ENCODE results near the gene PDE12.
A peak's percentile ranks its signal among the peaks of the same experiment; 100 is the strongest.
"Not testable (repeated sequence)": the region's sequence is repeated elsewhere in the genome, so short reads cannot be mapped to it uniquely, and the experiment has no call there.

The PDE12 gene

GRCh38 chr3:57582474-57583168 lies 26.5 kb downstream of the PDE12 start:
- no peak for DNase-seq (ENCODE audit: low read depth in 4 of 4, low spot score in 1 of 4)

GRCh38 chr3:57583544-57583943 lies 27.5 kb downstream of the PDE12 start:
- DNase-seq (ENCODE audit: low read depth in 4 of 4, low spot score in 1 of 4) = no peak

GRCh38 chr3:57586778-57587177 lies 30.7 kb downstream of the PDE12 start:
- no peak for DNase-seq (ENCODE audit: low read depth in 4 of 4, low spot score in 1 of 4)

GRCh38 chr3:57587905-57588304 lies 31.8 kb downstream of the PDE12 start:
- no peak for DNase-seq (ENCODE audit: low read depth in 4 of 4, low spot score in 1 of 4)

GRCh38 chr3:57592306-57592705 lies 36.2 kb downstream of the PDE12 start:
- no peak for DNase-seq (ENCODE audit: low read depth in 4 of 4, low spot score in 1 of 4)

GRCh38 chr3:57594144-57594543 lies 38.1 kb downstream of the PDE12 start:
- no peak for DNase-seq (ENCODE audit: low read depth in 4 of 4, low spot score in 1 of 4)

- DNase-seq (ENCODE audit: low read depth in 4 of 4, low spot score in 1 of 4) = no peak
Observed at GRCh38 chr3:57594576-57594975, 38.5 kb downstream of the PDE12 start.

GRCh38 chr3:57596495-57597126 lies 40.5 kb downstream of the PDE12 start:
- DNase-seq (ENCODE audit: low read depth in 4 of 4, low spot score in 1 of 4) = peak in 3 of 4 experiments; percentile 11 to 40 (median 37)

GRCh38 chr3:57597127-57597923 lies 41.3 kb downstream of the PDE12 start, which contains the start of gene ARF4:
Gene ARF4 (minus strand): TSS chr3:57597344. CDS start chr3:57597140, 204 bp downstream.
- DNase-seq (ENCODE audit: low read depth in 4 of 4, low spot score in 1 of 4) = peak; percentile 96 to 99 (median 96)

GRCh38 chr3:57598765-57599360 lies 42.8 kb downstream of the PDE12 start:
- no peak for DNase-seq (ENCODE audit: low read depth in 4 of 4, low spot score in 1 of 4)

GRCh38 chr3:57600195-57600594 lies 44.1 kb downstream of the PDE12 start:
- no peak for DNase-seq (ENCODE audit: low read depth in 4 of 4, low spot score in 1 of 4)

- no peak for DNase-seq (ENCODE audit: low read depth in 4 of 4, low spot score in 1 of 4)
Observed at GRCh38 chr3:57604971-57605370, 48.9 kb downstream of the PDE12 start.

- DNase-seq (ENCODE audit: low read depth in 4 of 4, low spot score in 1 of 4) = no peak
Observed at GRCh38 chr3:57605683-57606082, 49.6 kb downstream of the PDE12 start.

- not testable (repeated sequence) for DNase-seq (ENCODE audit: low read depth in 4 of 4, low spot score in 1 of 4)
Observed at GRCh38 chr3:57611870-57612269, 55.8 kb downstream of the PDE12 start.

GRCh38 chr3:57616233-57616632 lies 60.2 kb downstream of the PDE12 start:
- DNase-seq (ENCODE audit: low read depth in 4 of 4, low spot score in 1 of 4) = no peak
